ENCODE data around the gene KCNN1. TPM values are rescaled to one million over a fixed set of nuclear protein-coding genes. Genes with fewer than 3 reads are reported as not detected.
"Not testable (repeated sequence)": the region's sequence is repeated elsewhere in the genome, so short reads cannot be mapped to it uniquely, and the experiment has no call there.

Gene KCNN1
- total RNA-seq = 0.62 TPM in 1 of 2 replicates, not detected in the other

GRCh38 chr19:17966550-17967256, at the start of gene KCNN1:
TSS of gene KCNN1 (plus strand) at chr19:17967107. CDS start at chr19:17973889, 6,782 bp downstream.
- peaks cover 44% of the 10 kb centered on the region for H3K27me3 Mint-ChIP-seq
- H3K9me3 Mint-ChIP-seq = no peaks in the 10 kb centered on the region
- H3K4me1 Mint-ChIP-seq = peaks cover 2% of the 10 kb centered on the region
- intact Hi-C loops (cut with micrococcal nuclease) = no loop called here
- H3K36me3 Mint-ChIP-seq (ENCODE audit: low read depth) = no peaks in the 10 kb centered on the region
- DNase-seq = no peak
- H3K4me3 Mint-ChIP-seq = no peak within 1 kb of the TSS
- no peak within 1 kb of the TSS for H3K27ac Mint-ChIP-seq

- H3K36me3 Mint-ChIP-seq (ENCODE audit: low read depth) = not testable (repeated sequence)
These were observed 48.8 kb upstream of the KCNN1 start for GRCh38 chr19:17918151-17918550.

DNA sequence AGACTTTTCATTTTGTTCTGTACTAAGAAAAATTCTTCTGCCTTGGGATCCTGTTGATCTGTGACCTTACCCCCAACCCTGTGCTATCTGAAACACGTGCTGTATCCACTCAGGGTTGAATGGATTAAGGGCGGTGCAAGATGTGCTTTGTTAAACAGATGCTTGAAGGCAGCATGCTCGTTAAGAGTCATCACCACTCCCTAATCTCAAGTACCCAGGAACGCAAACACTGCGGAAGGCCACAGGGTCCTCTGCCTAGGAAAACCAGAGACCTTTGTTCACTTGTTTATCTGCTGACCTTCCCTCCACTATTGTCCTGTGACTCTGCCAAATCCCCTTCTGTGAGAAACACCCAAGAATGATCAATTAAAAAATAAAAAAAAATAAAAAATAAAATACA, 47.8 kb upstream of the KCNN1 start:
- intact Hi-C loops (cut with micrococcal nuclease); H3K27ac Mint-ChIP-seq; H3K36me3 Mint-ChIP-seq (ENCODE audit: low read depth); H3K9me3 Mint-ChIP-seq; H3K27me3 Mint-ChIP-seq; H3K4me3 Mint-ChIP-seq; DNase-seq; H3K4me1 Mint-ChIP-seq: not testable (repeated sequence)

More at GRCh38 chr19:17918151-17918550, 48.8 kb upstream of the KCNN1 start:
- H3K27ac Mint-ChIP-seq; H3K4me3 Mint-ChIP-seq; H3K27me3 Mint-ChIP-seq; H3K4me1 Mint-ChIP-seq; intact Hi-C loops (cut with micrococcal nuclease); H3K9me3 Mint-ChIP-seq; DNase-seq: not testable (repeated sequence)

DNA sequence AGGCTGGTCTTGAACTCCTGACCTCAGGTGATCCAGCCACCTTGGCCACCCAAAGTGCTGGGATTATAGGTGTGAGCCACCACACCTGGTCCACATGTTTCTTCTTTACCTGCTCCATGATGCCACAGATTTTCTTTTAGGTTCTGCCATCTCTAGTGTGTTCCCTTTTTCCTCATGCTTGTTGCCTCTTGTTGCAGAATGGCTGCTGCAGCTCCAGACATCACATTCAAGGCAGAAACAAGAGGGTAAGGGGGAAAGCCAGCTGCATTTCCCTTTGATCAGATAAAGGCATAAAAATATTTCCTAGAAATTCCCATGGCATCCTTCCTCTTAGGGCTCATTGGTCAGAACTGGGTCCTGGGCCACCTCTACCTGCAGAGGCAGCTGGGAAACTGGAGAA, 46.4 kb upstream of the KCNN1 start:
- Mint-ChIP-seq H3K4me3 (no peak overlapping the region), H3K36me3 (ENCODE audit: low read depth) (no peaks in the 10 kb centered on the region), H3K4me1 (no peaks in the 10 kb centered on the region), H3K27ac (no peak overlapping the region), H3K27me3 (no peaks in the 10 kb centered on the region), H3K9me3 (no peaks in the 10 kb centered on the region)
- intact Hi-C loops (cut with micrococcal nuclease) = no loop called here
- DNase-seq = no peak

GRCh38 chr19:17922138-17922537, 44.8 kb upstream of the KCNN1 start:
- intact Hi-C loops (cut with micrococcal nuclease) = no loop called here
- Mint-ChIP-seq H3K27me3 (peaks cover 3% of the 10 kb centered on the region), H3K9me3 (peaks cover 3% of the 10 kb centered on the region), H3K27ac (no peak overlapping the region), H3K4me3 (no peak overlapping the region), H3K4me1 (peaks cover 2% of the 10 kb centered on the region), H3K36me3 (ENCODE audit: low read depth) (no peaks in the 10 kb centered on the region)
- DNase-seq = no peak

GRCh38 chr19:17926044-17926443, 40.9 kb upstream of the KCNN1 start:
- no peak for DNase-seq
- H3K36me3 Mint-ChIP-seq (ENCODE audit: low read depth) = no peaks in the 10 kb centered on the region
- intact Hi-C loops (cut with micrococcal nuclease) = no loop called here
- H3K4me3 Mint-ChIP-seq = no peak overlapping the region
- H3K4me1 Mint-ChIP-seq = peaks cover 6% of the 10 kb centered on the region
- no peak overlapping the region for H3K27ac Mint-ChIP-seq
- H3K9me3 Mint-ChIP-seq = peaks cover 3% of the 10 kb centered on the region
- peaks cover 3% of the 10 kb centered on the region for H3K27me3 Mint-ChIP-seq

DNA sequence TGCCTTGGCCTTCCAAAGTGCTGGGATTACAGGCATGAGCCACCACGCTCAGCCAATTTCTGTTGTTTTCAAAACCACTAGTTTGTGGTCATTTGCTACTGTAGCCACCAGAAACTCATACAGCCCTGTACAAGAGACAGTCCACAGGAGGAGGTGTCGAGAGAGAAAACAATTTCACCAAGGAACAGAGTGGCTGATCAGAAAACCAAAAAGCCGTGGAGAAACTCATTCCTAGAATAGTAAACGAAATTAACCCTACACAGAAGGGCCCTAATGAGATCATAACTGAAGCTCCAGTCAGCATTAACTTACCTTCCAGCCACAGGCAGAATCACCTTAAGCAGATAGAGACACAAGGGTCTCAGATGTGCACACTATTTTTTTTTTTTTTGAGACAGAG, 37.9 kb upstream of the KCNN1 start:
- Mint-ChIP-seq H3K27ac (no peak overlapping the region), H3K4me3 (no peak overlapping the region), H3K36me3 (ENCODE audit: low read depth) (peaks cover 3% of the 10 kb centered on the region), H3K9me3 (peaks cover 3% of the 10 kb centered on the region), H3K27me3 (peaks cover 3% of the 10 kb centered on the region), H3K4me1 (peaks cover 19% of the 10 kb centered on the region)
- intact Hi-C loops (cut with micrococcal nuclease) = no loop called here
- no peak for DNase-seq

DNA sequence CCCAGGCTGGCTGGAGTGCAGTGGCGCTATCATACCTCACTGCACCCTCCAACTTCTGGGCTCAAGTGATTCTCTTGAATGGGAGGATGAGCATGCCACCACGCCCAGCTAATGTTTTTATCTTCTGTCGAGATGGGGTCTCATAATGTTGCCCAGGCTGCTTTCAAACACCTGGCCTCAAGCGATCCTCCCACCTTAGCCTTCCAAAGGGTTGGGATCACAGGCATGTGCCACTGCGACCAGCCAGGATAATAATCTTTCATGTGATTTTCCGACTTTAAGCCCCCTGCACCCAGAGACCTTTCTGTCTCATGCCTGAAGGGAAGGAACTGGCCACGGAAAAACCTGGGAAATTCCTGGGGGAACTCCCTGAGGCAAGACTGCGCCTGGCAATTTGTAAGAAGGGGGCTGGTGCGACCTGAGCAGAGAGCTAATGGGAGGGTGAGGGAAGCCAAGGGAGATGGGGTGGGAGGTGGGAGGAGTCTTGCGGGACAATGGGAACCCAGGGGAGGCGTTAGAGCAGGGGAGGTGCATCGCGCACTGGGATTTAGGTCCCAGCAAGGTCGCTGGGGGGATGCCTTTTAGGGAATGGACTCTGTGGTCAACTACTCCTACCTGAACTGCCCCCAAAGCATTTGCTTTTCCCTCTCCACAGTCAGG, 35.2 kb upstream of the KCNN1 start:
- Mint-ChIP-seq H3K27me3 (peaks cover 3% of the 10 kb centered on the region), H3K4me3 (peak overlapping the region; percentile 92), H3K36me3 (ENCODE audit: low read depth) (peaks cover 7% of the 10 kb centered on the region), H3K27ac (peak overlapping the region; percentile 76), H3K4me1 (peaks cover 19% of the 10 kb centered on the region), H3K9me3 (peaks cover 3% of the 10 kb centered on the region)
- peak; percentile 58 for DNase-seq
- intact Hi-C loops (cut with micrococcal nuclease) = loop anchor here (1.0 to 2.0 kb wide), 3 partner anchors 17 to 72 kb away; partner anchors contain the start of gene RPL18A

DNA sequence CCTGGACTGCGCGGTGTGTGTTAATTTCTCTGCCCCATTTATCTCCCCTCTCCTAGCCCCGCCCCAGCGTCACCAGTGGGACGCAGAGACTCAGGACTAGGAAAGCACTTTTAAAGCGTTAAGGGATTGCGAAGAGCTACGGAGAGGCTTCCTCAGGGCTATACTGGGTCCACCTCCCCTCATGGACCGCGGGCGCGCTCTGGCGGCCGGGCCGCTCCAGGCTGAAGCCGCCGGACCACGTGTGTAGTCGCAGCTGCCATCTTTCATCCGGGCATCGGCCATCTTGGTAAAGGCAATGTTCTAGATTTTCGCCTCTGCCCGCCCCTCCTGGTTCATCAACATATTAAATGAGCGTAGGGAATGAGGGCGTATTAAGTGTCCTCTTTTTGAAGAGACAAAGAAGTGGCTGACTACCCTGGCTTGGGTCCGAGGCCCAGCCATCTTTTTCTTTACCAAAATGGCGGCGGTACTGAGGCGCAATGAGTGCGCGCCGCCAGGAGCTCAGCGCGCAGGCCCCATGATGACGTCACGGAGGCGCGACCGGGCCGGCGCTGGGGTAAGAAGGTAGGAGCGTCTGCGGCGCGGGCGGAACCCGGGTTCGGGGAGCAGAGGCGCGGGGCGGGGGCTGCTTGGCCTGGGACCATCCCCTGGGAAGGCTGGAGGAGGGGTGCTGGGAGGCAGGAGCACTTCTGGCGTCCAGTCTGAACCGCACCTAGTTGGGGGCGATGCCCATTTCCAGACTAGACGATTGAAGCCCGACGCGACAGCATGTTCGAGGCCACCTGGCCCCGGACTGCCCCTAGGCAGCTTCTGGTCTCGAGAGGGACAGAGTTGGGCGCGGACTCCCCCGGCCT, 34.2 kb upstream of the KCNN1 start, which contains the start of gene CCDC124:
Gene CCDC124 (plus strand): TSS at position 531 of the 854 bp plus-strand sequence. CDS start 3,406 bp downstream, outside the sequence.
- H3K36me3 Mint-ChIP-seq (ENCODE audit: low read depth) = peaks cover 13% of the 10 kb centered on the region
- peak within 1 kb of the TSS; percentile 94 for H3K27ac Mint-ChIP-seq
- peaks cover 18% of the 10 kb centered on the region for H3K4me1 Mint-ChIP-seq
- intact Hi-C loops (cut with micrococcal nuclease) = loop anchor here (1.0 to 2.0 kb wide), 3 partner anchors 16 to 73 kb away; partner anchors contain the start of gene RPL18A
- H3K27me3 Mint-ChIP-seq = no peaks in the 10 kb centered on the region
- DNase-seq = peak; percentile 98
- peak within 1 kb of the TSS; percentile 92 for H3K4me3 Mint-ChIP-seq
- no peaks in the 10 kb centered on the region for H3K9me3 Mint-ChIP-seq

- peak overlapping the region; percentile 94 for H3K27ac Mint-ChIP-seq
- peaks cover 18% of the 10 kb centered on the region for H3K4me1 Mint-ChIP-seq
- intact Hi-C loops (cut with micrococcal nuclease) = loop anchor here (2.0 kb wide), 2 partner anchors 15 to 61 kb away; no protein-coding TSS in a partner anchor
- H3K27me3 Mint-ChIP-seq = no peaks in the 10 kb centered on the region
- peak overlapping the region; percentile 92 for H3K4me3 Mint-ChIP-seq
- H3K9me3 Mint-ChIP-seq = no peaks in the 10 kb centered on the region
- peaks cover 14% of the 10 kb centered on the region for H3K36me3 Mint-ChIP-seq (ENCODE audit: low read depth)
- DNase-seq = peak; percentile 66
These were observed 33.3 kb upstream of the KCNN1 start for GRCh38 chr19:17933414-17934129.

GRCh38 chr19:17936379-17936778, 30.5 kb upstream of the KCNN1 start:
- Mint-ChIP-seq H3K4me1 (peaks cover 13% of the 10 kb centered on the region), H3K4me3 (no peak overlapping the region), H3K36me3 (ENCODE audit: low read depth) (peaks cover 23% of the 10 kb centered on the region), H3K27ac (no peak overlapping the region), H3K9me3 (no peaks in the 10 kb centered on the region), H3K27me3 (no peaks in the 10 kb centered on the region)
- intact Hi-C loops (cut with micrococcal nuclease) = no loop called here
- DNase-seq = no peak

DNA sequence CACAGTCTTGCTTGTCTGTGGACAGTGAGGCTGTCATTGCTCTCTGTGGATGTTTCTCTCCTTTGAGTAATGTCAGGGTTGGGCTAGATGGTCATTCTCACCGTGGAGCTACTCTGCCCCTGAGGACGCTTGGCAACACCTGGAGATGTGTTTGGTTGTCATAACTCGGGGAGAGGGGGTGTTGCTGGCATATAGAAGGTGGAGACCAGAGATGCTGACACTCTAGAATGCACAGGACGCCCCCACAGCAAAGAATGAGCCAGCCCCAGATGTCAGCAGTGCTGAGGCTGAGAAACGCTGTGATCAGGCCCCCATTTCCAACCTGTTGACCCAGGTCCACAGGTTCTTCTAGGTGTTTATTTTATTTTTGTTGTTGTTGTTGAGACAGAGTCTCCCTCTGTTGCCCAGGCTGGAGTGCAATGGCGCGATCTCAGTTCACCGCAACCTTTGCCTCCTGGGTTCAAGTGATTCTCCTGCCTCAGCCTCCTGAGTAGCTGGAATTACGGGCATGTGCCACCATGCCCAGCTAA, 29.5 kb upstream of the KCNN1 start:
- no peak for DNase-seq
- H3K27ac Mint-ChIP-seq = no peak overlapping the region
- H3K27me3 Mint-ChIP-seq = no peaks in the 10 kb centered on the region
- intact Hi-C loops (cut with micrococcal nuclease) = no loop called here
- H3K4me1 Mint-ChIP-seq = peaks cover 5% of the 10 kb centered on the region
- peaks cover 29% of the 10 kb centered on the region for H3K36me3 Mint-ChIP-seq (ENCODE audit: low read depth)
- H3K9me3 Mint-ChIP-seq = no peaks in the 10 kb centered on the region
- H3K4me3 Mint-ChIP-seq = no peak overlapping the region

Measured in activated CD4-positive, alpha-beta T cell treated with anti-CD3 and anti-CD28 coated beads, Interleukin-2, amount 10 ng/mL, durations not matched to agents 24 days and 14 days (primary cell).